ENCODE results near the gene SSH2. TPM values are rescaled to one million over a fixed set of nuclear protein-coding genes. Genes with fewer than 3 reads are reported as not detected.

SSH2 gene
- total RNA-seq, 1 donor from 2014 or later = 72.0 TPM

DNA sequence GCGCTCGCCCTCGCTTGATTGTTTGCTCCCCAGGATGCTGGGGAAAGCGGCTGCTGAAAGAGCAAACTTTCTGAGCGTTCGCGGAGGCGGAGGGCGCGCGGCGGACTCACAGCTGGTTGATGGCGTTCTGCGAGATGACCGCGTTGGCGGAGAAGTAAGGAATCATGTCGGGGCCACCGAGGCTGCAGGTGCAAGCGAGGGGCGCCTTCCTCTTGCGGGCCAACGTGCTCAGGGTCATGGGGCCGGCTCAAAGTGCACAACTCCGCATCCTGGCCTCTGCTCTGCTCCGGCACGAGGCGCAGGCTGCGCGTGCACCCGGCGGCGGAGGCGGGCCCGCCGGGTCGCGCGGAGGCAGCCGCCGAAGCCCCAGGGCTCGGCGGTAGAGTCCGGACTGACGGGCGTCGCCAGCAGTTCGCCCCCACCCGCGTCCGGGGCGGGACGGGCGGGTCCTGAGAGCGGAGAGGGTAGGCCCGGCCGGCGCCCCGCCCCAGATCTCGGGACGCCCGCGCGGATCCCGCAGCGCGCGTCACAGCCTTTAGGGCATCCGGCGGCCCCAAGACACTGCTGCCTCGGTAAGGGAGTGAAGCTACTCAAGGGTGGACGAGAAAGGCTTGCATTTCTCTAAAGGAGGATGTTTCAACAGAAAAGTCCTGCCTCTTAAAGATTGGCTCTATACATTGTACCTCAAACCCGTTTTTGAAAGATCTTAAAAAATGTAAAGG, 168.8 kb downstream of the SSH2 start:
- H3K36me3 ChIP-seq = peaks cover 6% of the 10 kb centered on the region
- DNase-seq = peak; percentile 95
- peak overlapping the region; percentile 87 for H3K27ac ChIP-seq
- ATAC-seq = peak; percentile 99
- TF ChIP-seq, protein P1, sequence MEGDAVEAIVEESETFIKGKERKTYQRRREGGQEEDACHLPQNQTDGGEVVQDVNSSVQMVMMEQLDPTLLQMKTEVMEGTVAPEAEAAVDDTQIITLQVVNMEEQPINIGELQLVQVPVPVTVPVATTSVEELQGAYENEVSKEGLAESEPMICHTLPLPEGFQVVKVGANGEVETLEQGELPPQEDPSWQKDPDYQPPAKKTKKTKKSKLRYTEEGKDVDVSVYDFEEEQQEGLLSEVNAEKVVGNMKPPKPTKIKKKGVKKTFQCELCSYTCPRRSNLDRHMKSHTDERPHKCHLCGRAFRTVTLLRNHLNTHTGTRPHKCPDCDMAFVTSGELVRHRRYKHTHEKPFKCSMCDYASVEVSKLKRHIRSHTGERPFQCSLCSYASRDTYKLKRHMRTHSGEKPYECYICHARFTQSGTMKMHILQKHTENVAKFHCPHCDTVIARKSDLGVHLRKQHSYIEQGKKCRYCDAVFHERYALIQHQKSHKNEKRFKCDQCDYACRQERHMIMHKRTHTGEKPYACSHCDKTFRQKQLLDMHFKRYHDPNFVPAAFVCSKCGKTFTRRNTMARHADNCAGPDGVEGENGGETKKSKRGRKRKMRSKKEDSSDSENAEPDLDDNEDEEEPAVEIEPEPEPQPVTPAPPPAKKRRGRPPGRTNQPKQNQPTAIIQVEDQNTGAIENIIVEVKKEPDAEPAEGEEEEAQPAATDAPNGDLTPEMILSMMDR (IDR thresholded peaks at IDR 0.05) = no peak
- H3K9me3 ChIP-seq = no peaks in the 10 kb centered on the region
- intact Hi-C loops (cut with DNase I) = no loop called here
- peak overlapping the region; percentile 78 for H3K4me3 ChIP-seq
- H3K4me1 ChIP-seq = no peaks in the 10 kb centered on the region
- H3K27me3 ChIP-seq = no peaks in the 10 kb centered on the region

DNA sequence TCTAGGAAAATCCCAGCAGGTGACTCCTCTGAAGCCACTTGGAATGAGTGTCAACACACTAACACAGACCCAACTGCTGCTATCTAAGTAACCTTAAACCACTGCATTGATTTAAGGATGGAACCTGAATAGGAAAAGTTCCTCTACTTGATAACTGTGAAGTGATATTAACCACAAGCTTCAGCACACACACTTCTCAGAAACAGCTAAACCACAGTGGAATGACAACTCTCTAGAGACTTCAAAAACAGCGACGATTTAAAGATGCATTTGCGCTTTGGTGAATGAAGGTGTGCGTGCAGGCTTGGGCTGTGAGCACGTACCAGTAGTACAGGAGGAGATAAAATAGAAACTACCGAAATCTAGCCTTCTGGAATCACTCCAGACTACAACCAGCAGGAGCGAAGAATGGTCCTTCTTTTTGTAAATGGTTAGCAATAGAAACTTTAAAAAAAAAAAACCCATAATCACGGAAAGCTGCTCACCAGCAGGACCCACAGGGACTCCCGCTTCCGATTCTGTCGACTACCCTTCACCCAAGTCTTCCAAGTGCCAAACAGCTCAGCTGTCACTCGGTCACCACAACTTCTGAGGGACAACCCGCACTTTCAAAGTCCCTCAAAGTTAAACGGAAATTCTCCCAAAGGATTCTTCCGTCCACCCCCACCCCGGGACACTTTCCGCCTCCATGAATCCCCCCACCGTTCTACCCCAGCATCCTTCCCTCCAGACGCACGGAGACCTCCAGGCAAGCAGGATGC, 169.6 kb downstream of the SSH2 start:
- no peaks in the 10 kb centered on the region for H3K9me3 ChIP-seq
- H3K27ac ChIP-seq = peak overlapping the region; percentile 87
- intact Hi-C loops (cut with DNase I) = no loop called here
- peak overlapping the region; percentile 78 for H3K4me3 ChIP-seq
- DNase-seq (no peak), ATAC-seq (peak; percentile 14)
- no peaks in the 10 kb centered on the region for H3K4me1 ChIP-seq
- no peaks in the 10 kb centered on the region for H3K27me3 ChIP-seq
- TF ChIP-seq, protein P1 (IDR thresholded peaks at IDR 0.05) = no peak
- peaks cover 6% of the 10 kb centered on the region for H3K36me3 ChIP-seq

DNA sequence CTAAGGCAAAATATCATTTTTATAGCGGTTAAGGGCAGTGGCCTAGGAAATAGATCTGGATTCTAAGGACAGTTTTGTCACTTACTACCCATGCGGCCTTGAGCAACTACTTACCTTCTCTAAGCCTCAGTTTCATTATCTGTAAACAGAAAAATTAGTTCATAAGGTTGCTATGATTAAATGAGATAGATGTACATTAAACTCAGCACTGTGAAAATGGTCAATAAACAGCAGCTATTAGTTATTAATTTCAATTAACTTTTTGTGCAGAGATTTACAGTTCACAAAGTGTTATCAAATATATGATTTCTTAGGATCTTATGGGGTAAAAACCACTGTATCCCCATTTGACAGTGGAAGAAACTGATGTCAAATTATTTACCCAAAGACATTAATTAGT, 171.8 kb downstream of the SSH2 start:
- intact Hi-C loops (cut with DNase I) = no loop called here
- Histone ChIP-seq H3K27ac (no peak overlapping the region), H3K36me3 (peaks cover 19% of the 10 kb centered on the region)

DNA sequence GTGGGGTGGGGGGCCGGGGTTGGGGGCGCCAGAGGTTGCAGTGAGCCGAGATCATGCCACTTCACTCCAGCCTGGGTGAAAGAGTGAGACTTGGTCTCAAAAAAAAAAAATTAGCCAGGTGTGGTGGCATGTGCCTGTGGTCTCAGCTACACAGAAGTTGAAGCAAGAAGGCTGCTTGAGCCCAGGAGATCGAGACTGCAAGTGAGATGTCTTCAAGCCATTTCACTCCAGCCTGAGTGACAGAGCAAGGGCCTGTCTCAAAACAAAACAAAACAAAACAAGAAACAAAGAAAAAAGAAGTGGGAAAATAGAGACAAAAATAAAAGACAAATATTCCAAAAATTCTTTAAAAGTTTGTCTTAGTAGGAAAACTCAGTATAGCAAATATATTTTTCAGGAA, 172.2 kb downstream of the SSH2 start:
- no peak for DNase-seq
- ATAC-seq = no peak
- Histone ChIP-seq H3K4me3 (peak overlapping the region; percentile 78), H3K9me3 (no peaks in the 10 kb centered on the region), H3K4me1 (peaks cover 4% of the 10 kb centered on the region), H3K27ac (no peak overlapping the region), H3K27me3 (no peaks in the 10 kb centered on the region), H3K36me3 (peaks cover 24% of the 10 kb centered on the region)
- TF ChIP-seq, protein P1 (IDR thresholded peaks at IDR 0.05) = no peak
- intact Hi-C loops (cut with DNase I) = no loop called here

More for the DNA sequence above, 171.8 kb downstream of the SSH2 start:
- Histone ChIP-seq H3K27me3 (no peaks in the 10 kb centered on the region), H3K9me3 (no peaks in the 10 kb centered on the region), H3K4me3 (peak overlapping the region; percentile 78), H3K4me1 (peaks cover 4% of the 10 kb centered on the region)
- DNase-seq (no peak), ATAC-seq (no peak)
- TF ChIP-seq, protein P1 (IDR thresholded peaks at IDR 0.05) = no peak

DNA sequence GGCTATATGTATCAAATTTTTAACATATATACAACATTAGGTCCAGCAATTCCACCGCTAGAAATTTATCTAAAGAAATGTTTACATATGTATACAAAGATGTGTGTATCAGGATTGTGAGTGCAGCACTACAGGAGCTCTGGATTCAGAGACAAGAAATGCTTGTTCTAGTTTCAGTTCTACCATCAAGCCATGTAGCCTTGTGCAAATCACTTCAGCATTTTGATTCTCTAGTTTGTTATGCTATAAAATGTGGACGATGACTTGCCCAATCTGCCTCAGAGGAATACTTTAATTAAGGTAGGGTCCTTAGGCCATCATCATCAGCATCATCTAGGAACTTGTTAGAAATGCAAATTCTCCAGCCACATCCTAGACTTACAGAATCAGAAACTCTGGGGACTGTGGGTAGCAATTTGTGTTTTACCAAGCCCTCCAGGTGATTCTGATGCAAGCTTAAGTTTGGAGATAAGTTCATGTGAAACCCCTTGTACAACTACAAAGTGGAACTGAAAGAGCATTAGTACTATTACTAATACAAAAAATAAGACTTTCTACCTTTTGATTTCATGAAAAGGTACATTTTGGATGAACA, 176.1 kb downstream of the SSH2 start:
- ATAC-seq = no peak
- peaks cover 44% of the 10 kb centered on the region for H3K36me3 ChIP-seq
- H3K27ac ChIP-seq = no peak overlapping the region
- no peak overlapping the region for H3K4me3 ChIP-seq
- DNase-seq = no peak
- no peaks in the 10 kb centered on the region for H3K9me3 ChIP-seq
- intact Hi-C loops (cut with DNase I) = no loop called here
- H3K4me1 ChIP-seq = peaks cover 4% of the 10 kb centered on the region
- no peaks in the 10 kb centered on the region for H3K27me3 ChIP-seq
- TF ChIP-seq, protein P1 (IDR thresholded peaks at IDR 0.05) = no peak
